ENCODE measurements around the gene MAPK8IP3. TPM values are rescaled to one million over a fixed set of nuclear protein-coding genes. Genes with fewer than 3 reads are reported as not detected.

MAPK8IP3 gene
- total RNA-seq, 1 experiment from 2014 or later, result 41.1 TPM

GRCh38 chr16:1800701-1801100, 94.7 kb downstream of the MAPK8IP3 start:
- DNase-seq (no peak), ATAC-seq (no peak)
- TF ChIP-seq EZH2phosphoT487 (IDR thresholded peaks at IDR 0.05; ENCODE audit: borderline replicate concordance, low read length) (no peak), EZH2 (IDR thresholded peaks at IDR 0.05; ENCODE audit: low read length, unreplicated experiment) (no peak)
- TF ChIP-seq, protein P1, sequence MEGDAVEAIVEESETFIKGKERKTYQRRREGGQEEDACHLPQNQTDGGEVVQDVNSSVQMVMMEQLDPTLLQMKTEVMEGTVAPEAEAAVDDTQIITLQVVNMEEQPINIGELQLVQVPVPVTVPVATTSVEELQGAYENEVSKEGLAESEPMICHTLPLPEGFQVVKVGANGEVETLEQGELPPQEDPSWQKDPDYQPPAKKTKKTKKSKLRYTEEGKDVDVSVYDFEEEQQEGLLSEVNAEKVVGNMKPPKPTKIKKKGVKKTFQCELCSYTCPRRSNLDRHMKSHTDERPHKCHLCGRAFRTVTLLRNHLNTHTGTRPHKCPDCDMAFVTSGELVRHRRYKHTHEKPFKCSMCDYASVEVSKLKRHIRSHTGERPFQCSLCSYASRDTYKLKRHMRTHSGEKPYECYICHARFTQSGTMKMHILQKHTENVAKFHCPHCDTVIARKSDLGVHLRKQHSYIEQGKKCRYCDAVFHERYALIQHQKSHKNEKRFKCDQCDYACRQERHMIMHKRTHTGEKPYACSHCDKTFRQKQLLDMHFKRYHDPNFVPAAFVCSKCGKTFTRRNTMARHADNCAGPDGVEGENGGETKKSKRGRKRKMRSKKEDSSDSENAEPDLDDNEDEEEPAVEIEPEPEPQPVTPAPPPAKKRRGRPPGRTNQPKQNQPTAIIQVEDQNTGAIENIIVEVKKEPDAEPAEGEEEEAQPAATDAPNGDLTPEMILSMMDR (conservative IDR thresholded peaks at IDR 0.05; ENCODE audit: low read depth, low read length), result no peak
- Histone ChIP-seq H3K9me2 (replicated peaks; ENCODE audit: low read length) (no peaks in the 10 kb centered on the region), H3K79me2 (ENCODE audit: low read length) (no peaks in the 10 kb centered on the region), H3K4me2 (ENCODE audit: low read length) (no peak overlapping the region), H3K4me1 (ENCODE audit: insufficient read depth, low read length) (no peaks in the 10 kb centered on the region), H3K9ac (ENCODE audit: low read length) (no peak overlapping the region), H3F3A (ENCODE audit: low read length, unreplicated experiment) (no peaks in the 10 kb centered on the region), H3K9me3 (ENCODE audit: low read length) (no peaks in the 10 kb centered on the region), H3K27me3 (ENCODE audit: low read length) (no peaks in the 10 kb centered on the region), H3K36me3 (ENCODE audit: low read depth, low read length) (no peaks in the 10 kb centered on the region), H3K27ac (ENCODE audit: low read length) (no peak overlapping the region), H2AFZ (ENCODE audit: low read length) (no peak overlapping the region), H3K4me3 (ENCODE audit: low read length) (no peak overlapping the region), H4K20me1 (ENCODE audit: low read length) (no peaks in the 10 kb centered on the region)
- CTCF ChIA-PET, result no interaction called here
- POLR2A ChIA-PET (ENCODE audit: unreplicated experiment), result no interaction called here
- no TSS peak for BruUV-seq (replicated peaks)
- intact Hi-C loops (cut with micrococcal nuclease), result no loop called here

GRCh38 chr16:1807626-1808025, 101.6 kb downstream of the MAPK8IP3 start:
- H2AFZ ChIP-seq (ENCODE audit: low read length), result no peak overlapping the region
- no TSS peak for BruUV-seq (replicated peaks)
- no peak for DNase-seq
- no peaks in the 10 kb centered on the region for H3K79me2 ChIP-seq (ENCODE audit: low read length)
- no peaks in the 10 kb centered on the region for H3K4me1 ChIP-seq (ENCODE audit: insufficient read depth, low read length)
- H3K9ac ChIP-seq (ENCODE audit: low read length), result no peak overlapping the region
- no peaks in the 10 kb centered on the region for H3F3A ChIP-seq (ENCODE audit: low read length, unreplicated experiment)
- TF ChIP-seq EZH2phosphoT487 (IDR thresholded peaks at IDR 0.05; ENCODE audit: borderline replicate concordance, low read length), result no peak
- TF ChIP-seq, protein P1 (conservative IDR thresholded peaks at IDR 0.05; ENCODE audit: low read depth, low read length), result no peak
- no peak for TF ChIP-seq EZH2 (IDR thresholded peaks at IDR 0.05; ENCODE audit: low read length, unreplicated experiment)
- H3K9me3 ChIP-seq (ENCODE audit: low read length), result no peaks in the 10 kb centered on the region
- H3K36me3 ChIP-seq (ENCODE audit: low read depth, low read length), result no peaks in the 10 kb centered on the region
- no peak overlapping the region for H3K4me2 ChIP-seq (ENCODE audit: low read length)
- ChIA-PET CTCF (no interaction called here), POLR2A (ENCODE audit: unreplicated experiment) (no interaction called here)
- ATAC-seq, result no peak
- H3K9me2 ChIP-seq (replicated peaks; ENCODE audit: low read length), result no peaks in the 10 kb centered on the region
- H3K27me3 ChIP-seq (ENCODE audit: low read length), result no peaks in the 10 kb centered on the region
- intact Hi-C loops (cut with micrococcal nuclease), result no loop called here
- no peak overlapping the region for H3K4me3 ChIP-seq (ENCODE audit: low read length)
- H4K20me1 ChIP-seq (ENCODE audit: low read length), result no peaks in the 10 kb centered on the region
- no peak overlapping the region for H3K27ac ChIP-seq (ENCODE audit: low read length)

GRCh38 chr16:1808691-1809090, 102.7 kb downstream of the MAPK8IP3 start:
- Histone ChIP-seq H2AFZ (ENCODE audit: low read length) (no peak overlapping the region), H3K27ac (ENCODE audit: low read length) (no peak overlapping the region), H3K36me3 (ENCODE audit: low read depth, low read length) (no peaks in the 10 kb centered on the region), H3K4me3 (ENCODE audit: low read length) (no peak overlapping the region), H3K9me2 (replicated peaks; ENCODE audit: low read length) (no peaks in the 10 kb centered on the region), H4K20me1 (ENCODE audit: low read length) (no peaks in the 10 kb centered on the region), H3K4me2 (ENCODE audit: low read length) (no peak overlapping the region), H3F3A (ENCODE audit: low read length, unreplicated experiment) (no peaks in the 10 kb centered on the region), H3K9me3 (ENCODE audit: low read length) (no peaks in the 10 kb centered on the region), H3K4me1 (ENCODE audit: insufficient read depth, low read length) (no peaks in the 10 kb centered on the region), H3K9ac (ENCODE audit: low read length) (no peak overlapping the region), H3K27me3 (ENCODE audit: low read length) (no peaks in the 10 kb centered on the region), H3K79me2 (ENCODE audit: low read length) (no peaks in the 10 kb centered on the region)
- DNase-seq, result no peak
- intact Hi-C loops (cut with micrococcal nuclease), result no loop called here
- no TSS peak for BruUV-seq (replicated peaks)
- TF ChIP-seq EZH2phosphoT487 (IDR thresholded peaks at IDR 0.05; ENCODE audit: borderline replicate concordance, low read length) (no peak), EZH2 (IDR thresholded peaks at IDR 0.05; ENCODE audit: low read length, unreplicated experiment) (no peak)
- TF ChIP-seq, protein P1 (conservative IDR thresholded peaks at IDR 0.05; ENCODE audit: low read depth, low read length), result no peak
- ChIA-PET CTCF (no interaction called here), POLR2A (ENCODE audit: unreplicated experiment) (no interaction called here)
- ATAC-seq, result no peak
